A549 treated with CORT108297 at 1 μM for 4 hours (cell line): Measurements from ENCODE around the gene MTFR1L. TPM values are rescaled to one million over a fixed set of nuclear protein-coding genes. Genes with fewer than 3 reads are reported as not detected.

ENCODE experiments used
- total RNA-seq: library from RNA; stranded (reverse); fragments of 200-300 nt; extraction: Qiagen RNA extraction; gene quantifications from 5 replicates; pipeline ENCODE4 v1.2.3, GENCODE V29; 2022

The MTFR1L gene
- 23.1 to 26.1 TPM (median 25.4 TPM) in 5 replicates for total RNA-seq

DNA sequence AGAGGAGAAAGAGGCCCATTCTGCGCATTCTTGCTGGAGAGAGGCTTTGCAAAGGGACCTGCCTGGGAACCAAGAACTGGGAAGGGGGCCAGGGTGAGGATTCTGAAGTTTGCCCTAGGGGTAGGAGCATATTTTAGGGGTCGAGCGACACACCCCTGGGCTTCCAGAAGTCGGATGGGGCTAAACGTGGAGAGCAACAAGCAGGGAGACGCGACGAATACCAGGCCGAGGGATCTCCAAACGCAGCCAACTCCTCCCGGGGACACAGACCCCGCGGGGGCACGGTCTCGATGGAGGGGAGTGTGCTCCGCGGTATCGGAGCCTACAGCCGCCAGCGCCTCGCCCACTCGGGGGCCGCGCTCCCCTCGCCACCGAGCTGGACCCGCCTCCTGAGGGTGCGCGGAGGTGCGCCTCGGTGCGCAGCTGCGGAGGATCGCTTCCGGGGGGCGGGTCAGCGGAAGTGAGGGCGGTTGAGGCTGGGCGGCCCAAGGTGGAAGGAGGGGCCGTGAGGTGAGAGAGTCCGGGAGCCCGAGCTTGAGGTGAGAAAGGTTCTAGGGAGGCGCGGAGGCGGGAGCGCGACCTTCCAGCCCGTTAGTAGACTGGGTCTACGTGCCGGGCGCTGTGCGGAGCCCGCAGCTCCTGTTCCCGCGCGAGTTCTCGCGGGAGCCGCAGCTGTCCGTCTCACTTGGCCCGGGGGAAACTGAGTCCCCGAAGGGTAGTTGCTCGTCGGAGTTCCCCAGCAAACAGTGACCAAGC is at the start of gene MTFR1L:
MTFR1L (plus strand) TSS at position 464 of the 756 bp plus-strand sequence. CDS start 3,151 bp downstream, outside the sequence.

DNA sequence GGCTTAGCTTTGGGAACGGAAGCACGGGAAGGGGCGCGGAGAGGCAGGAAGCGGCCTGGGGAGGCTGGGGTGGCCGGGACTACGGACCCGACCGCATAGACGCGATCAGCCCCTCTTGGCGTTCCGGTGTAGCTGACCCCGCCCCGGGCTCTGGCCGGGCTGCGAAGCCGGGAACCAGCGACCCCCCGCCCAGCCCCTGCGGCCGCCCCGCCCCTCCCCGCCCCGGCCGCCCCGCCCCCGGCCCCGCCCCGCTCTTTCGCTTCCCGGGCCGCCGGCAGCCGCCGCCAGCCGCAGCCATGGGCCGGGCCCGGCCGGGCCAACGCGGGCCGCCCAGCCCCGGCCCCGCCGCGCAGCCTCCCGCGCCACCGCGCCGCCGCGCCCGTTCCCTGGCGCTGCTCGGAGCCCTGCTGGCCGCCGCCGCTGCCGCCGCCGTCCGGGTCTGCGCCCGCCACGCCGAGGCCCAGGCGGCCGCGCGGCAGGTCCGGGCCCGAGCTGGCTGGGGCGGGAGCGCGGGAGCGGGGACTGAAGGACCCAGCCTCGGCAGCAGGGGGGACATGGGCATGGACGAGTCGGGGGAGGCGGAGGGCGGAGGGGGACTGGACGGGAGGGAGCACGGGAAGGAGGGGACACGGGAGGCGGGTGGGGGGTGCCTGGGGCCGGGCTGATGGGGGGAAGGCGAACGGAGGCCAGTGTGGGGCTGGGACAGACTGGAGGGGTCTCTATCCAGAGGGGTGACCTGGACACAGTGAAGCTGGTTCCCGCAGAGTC is 19.6 kb upstream of the MTFR1L start, which contains the start of gene SELENON:
SELENON (plus strand) TSS at position 259 of the 768 bp plus-strand sequence; CDS start at position 297, 38 bp downstream.

DNA sequence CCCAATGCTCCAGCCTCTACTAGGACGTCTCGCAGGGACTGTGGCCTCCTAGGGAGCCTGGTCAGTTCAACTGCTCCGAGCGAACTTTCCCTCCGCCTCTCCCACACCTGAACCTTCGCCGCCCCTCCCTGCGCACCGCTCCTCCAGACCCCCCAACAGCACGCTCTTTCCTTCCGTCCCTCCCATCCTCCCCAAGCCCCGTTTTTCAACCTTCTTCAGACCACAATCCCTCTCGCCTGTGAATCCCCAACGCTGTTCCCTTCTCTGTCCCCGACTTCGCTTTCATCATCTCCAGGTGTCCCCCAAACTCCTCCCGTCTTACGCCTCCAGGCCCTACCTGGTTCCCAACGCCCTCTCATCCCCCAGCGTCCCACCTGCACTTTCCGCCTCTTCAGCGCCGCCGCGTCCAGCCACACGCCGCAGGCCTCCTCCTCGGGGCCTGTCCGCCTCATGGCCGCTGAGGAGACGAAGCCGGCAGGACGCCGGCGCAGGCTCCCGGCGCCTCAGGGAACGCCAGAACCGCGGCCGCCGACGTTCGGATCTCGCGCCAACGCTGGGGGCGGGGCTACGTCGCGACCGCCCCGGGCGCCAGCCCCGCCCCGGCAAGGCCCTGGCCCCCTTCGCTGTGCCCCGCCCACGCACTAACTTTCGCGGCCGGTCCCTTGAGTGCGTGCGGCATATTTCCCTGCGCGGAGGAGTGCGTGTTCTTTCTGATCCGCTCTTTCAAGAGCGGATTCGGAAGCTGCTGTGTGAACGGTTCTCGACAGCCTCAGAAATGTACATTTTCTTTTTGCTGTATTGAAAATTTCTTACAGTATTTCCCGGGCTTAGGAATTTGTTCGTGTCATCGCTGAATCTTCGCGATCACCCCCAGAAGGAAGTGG is 39.4 kb downstream of the MTFR1L start, which contains the start of gene AUNIP:
AUNIP (minus strand) TSS at position 552 of the 884 bp plus-strand sequence; CDS start at position 452, 100 bp downstream.

DNA sequence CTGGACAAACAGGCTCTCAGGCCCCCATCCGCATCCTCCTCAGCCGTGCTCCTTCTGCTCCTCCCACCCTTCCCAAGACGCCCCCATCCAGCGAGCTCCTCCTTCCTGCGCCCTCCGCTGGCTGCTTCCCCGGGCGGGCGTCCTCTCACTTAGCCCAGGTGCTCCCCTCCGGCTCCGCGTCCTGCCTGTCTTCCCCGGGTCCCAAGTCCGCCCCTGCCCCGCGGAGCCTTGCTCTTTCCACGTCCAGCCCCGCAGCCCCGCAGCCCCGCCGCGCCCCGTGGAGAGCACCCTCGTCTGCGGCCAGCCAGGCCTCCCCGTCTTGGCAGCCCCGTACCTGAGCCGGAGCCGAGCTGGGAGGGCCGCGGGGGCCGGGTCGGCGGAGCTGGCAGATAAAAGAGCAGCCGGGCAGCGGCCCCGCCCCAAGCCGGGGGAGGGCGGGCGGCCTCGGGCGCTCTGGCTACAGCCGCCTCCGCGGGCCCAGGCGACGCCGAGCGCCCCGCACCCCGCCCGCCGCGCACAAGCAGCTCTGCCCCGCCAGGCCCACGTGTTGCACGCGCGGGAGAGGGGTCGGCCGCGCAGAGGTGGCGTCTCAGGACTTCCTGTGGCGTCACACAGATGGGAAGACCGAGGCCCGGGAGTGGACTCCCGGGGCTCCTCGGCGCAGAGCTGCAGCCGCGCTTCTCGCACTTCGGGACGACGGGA is 55.6 kb downstream of the MTFR1L start, which contains the start of gene PAQR7:
PAQR7 (minus strand) TSS at position 555 of the 702 bp plus-strand sequence. CDS start 11,869 bp downstream, outside the sequence.

Other genes with a start within 250 kb of the MTFR1L start
- gene MAN1C1, start 203.2 kb upstream of the MTFR1L start, total RNA-seq = 0.18 to 0.40 TPM (median 0.22 TPM) in 5 replicates
- gene SELENON, start 19.8 kb upstream of the MTFR1L start, total RNA-seq = 54.3 to 64.6 TPM (median 62.1 TPM) in 5 replicates
- 6.0 to 8.0 TPM (median 6.4 TPM) in 5 replicates for gene AUNIP, start 39.5 kb downstream of the MTFR1L start, total RNA-seq
- 3.7 to 5.3 TPM (median 4.7 TPM) in 5 replicates for gene PAQR7, start 55.8 kb downstream of the MTFR1L start, total RNA-seq
- gene STMN1, start 86.5 kb downstream of the MTFR1L start, total RNA-seq = 181 to 210 TPM (median 197 TPM) in 5 replicates
- 7.5 to 9.6 TPM (median 7.6 TPM) in 5 replicates for gene PAFAH2, start 178.1 kb downstream of the MTFR1L start, total RNA-seq
- gene EXTL1, start 201.8 kb downstream of the MTFR1L start, total RNA-seq = 0.01 to 0.04 TPM in 2 of 5 replicates, not detected in the others
- 0.03 to 0.10 TPM (median 0.09 TPM) in 5 replicates for gene SLC30A2, start 226.2 kb downstream of the MTFR1L start, total RNA-seq
- 0.08 to 0.17 TPM (median 0.13 TPM) in 5 replicates for gene TRIM63, start 247.7 kb downstream of the MTFR1L start, total RNA-seq